ENCODE data around the gene PSG2.
"Not testable (repeated sequence)": the region's sequence is repeated elsewhere in the genome, so short reads cannot be mapped to it uniquely, and the experiment has no call there.

The PSG2 gene

GRCh38 chr19:43077881-43078280 lies 4.6 kb downstream of the PSG2 start:
- not testable (repeated sequence) for DNase-seq (ENCODE audit: low spot score)

DNA sequence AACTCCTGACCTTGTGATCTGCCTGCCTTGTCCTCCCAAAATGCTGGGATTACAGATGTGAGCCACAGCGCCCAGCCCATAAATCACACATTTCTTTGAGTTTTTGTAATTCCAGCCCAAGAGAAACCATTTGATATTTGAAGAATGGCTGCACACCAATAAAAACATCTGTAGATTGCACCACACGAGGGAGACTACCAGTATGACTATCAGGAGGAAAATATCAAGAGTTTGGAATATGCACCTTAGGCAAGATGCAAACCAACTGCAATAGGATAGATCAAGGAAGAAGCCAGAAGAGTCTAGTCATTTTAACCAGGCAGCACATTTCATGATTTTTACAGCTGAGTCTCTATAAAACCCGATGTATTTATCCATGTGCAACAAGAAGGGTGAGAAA lies 20.1 kb downstream of the PSG2 start:
- DNase-seq (ENCODE audit: low spot score): not testable (repeated sequence)

DNA sequence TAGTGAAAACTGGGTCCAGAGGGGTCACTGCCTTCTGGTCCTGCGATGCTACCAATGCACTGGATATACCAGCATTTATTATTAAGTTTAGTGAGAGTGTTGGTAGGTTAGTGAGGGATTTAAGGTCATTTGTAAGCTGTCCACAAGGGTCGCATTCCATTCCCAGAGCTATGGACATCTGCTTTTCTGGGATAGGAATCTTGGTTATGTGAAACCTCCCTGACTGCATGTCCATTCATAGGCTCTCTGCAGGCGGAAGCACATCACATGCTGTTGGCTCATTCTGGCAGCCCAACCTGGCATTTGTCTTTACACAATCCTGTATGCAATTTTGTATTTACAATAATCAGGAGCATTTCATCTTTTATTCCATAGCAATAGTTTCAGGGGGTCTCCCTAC lies 21.2 kb downstream of the PSG2 start:
- not testable (repeated sequence) for DNase-seq (ENCODE audit: low spot score)

DNA sequence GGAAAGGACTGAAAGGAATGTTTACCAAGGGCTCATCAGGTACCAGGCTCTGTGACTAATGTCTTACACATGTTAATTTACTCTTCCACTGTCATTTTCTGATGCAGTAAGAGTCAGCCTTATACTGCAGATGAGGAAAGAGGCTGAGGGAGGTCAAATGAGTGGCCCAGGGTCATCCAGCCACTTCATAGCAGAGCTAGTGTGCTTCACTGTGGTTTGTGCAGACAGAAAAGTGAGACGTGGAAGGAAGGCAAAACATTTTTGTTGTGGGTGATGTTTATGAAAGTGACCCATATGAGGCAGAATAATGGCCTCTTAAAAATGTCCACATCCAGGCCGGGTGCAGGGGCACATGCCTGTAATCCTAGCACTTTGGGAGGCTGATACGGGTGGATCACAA lies 22.2 kb downstream of the PSG2 start:
- DNase-seq (ENCODE audit: low spot score): not testable (repeated sequence)

DNA sequence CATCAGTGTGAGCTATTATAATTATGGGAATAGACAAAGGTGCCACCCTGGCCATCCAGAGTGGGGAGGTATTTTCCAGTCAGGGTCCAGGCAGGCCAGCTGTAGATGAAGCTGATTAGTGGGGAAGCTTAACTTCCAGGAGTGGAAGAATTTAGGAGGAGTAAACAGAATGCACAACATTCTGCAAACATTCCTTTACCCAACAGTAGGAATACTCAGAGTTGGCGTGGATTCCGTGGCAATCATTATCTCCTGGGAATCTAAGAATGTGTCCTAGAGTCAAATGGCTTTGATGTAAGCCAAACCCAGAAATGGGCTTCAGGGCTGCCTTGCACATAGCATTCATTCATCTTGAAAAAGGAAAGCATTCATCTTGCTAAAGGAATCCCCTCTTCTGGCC lies 23.0 kb downstream of the PSG2 start:
- not testable (repeated sequence) for DNase-seq (ENCODE audit: low spot score)

GRCh38 chr19:43058440-43058839 lies 24.1 kb downstream of the PSG2 start:
- not testable (repeated sequence) for DNase-seq (ENCODE audit: low spot score)

DNA sequence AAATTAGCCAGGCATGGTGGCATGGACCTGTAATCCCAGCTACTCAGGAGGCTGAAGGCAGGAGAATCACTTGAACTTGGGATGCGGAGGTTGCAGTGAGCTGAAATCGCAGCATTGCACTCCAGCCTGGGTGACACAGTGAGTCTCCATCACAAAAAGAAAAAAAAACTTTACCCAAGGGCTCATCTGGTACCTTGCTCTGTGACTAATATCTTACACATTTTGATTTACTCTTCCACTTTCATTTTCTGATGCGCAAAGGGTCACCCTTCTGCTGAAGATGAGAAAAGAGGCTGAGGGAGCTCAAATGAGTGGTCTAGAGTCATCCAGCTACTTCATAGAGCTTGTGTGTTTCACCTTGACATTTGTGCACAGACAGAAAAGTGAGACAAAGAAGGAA lies 34.5 kb downstream of the PSG2 start:
- not testable (repeated sequence) for DNase-seq (ENCODE audit: low spot score)

DNA sequence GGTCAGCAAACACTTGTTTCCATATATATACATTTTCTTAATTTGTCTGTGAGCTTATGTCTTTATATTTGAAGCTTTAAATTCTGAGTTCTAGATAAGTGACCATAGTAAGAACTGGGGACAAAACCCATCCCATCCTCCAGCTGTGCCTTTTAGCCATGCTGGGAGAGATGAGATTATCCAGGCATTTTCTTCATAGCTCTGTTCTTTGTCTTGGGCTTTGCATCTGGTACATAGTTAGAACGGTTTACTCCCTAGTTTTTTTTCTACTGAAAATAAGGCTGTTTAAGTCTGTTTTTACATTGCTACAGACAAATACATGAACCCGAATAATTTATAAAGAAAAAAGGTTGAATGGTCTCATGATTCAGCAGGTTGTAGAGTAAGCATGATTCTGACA lies 35.9 kb downstream of the PSG2 start:
- not testable (repeated sequence) for DNase-seq (ENCODE audit: low spot score)

GRCh38 chr19:43043492-43044180 lies 38.9 kb downstream of the PSG2 start:
- DNase-seq (ENCODE audit: low spot score): not testable (repeated sequence)

- not testable (repeated sequence) for DNase-seq (ENCODE audit: low spot score)
Observed at GRCh38 chr19:43031645-43032044, 50.9 kb downstream of the PSG2 start.

- no peak for DNase-seq (ENCODE audit: low spot score)
Observed at GRCh38 chr19:43028866-43029265, 53.6 kb downstream of the PSG2 start.

- DNase-seq (ENCODE audit: low spot score): not testable (repeated sequence)
Observed at GRCh38 chr19:43027985-43028384, 54.5 kb downstream of the PSG2 start.

DNA sequence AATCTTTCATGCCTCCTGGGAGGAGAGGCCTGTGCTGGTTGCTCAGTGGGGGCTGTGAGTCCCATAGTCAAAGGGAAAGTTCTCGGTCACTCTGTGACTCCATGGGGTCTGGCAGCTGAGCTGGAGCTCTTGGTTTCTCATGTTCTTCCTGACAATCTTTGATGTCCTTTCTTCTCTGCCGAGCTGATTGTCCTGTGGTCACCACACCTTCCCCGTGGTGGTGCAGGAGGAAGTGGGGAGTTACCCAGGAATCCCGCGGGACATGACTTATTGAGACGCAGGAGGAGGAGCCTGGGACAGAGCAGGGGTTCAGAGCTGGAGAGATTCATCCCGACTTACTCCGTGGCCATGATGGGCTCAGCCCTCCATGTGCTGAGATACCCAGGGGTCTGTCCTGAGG lies 55.4 kb downstream of the PSG2 start:
- not testable (repeated sequence) for DNase-seq (ENCODE audit: low spot score)

- DNase-seq (ENCODE audit: low spot score): not testable (repeated sequence)
Observed at GRCh38 chr19:43026369-43026768, 56.1 kb downstream of the PSG2 start, which contains the start of gene PSG11. TSS of gene PSG11 (minus strand) at chr19:43026469. CDS start at chr19:43026372, 97 bp downstream.

DNA sequence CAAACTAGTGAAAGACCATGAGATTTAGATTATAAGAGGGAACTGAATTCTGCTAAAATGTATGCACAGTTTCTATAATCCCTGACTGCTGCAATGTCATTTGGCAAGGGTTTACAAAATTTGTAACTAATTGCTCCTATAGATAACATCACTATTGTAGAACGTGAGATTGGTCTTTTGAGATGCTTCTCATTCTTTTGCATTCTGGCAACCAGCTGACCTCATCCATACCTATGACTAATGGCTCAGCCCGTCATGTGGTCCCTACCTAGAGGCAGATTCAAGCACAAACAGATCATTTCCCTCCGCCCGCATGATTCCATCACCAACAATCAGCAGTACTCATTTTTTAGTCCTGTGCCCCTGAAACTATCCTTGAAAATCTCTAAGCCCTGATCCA lies 60.4 kb downstream of the PSG2 start:
- DNase-seq (ENCODE audit: low spot score): not testable (repeated sequence)

DNA sequence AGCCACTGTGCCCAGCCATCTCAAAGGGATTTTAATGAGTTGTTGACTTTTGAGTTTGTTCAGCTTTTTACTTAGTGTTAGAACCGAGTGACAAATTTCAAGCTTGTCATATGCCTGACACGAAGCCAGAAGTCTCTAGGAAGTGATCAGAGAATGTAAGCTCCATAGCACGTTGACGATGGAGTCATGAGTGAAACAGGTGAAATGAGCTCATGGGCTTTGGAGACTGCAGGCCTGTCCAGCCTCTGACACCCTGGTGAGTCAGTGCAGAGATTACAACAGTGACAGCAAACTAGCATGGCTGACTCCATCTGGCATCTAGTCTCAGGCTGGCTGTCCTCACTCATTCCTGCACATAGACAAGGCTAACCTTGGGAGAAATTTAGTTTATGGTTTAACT lies 60.9 kb downstream of the PSG2 start:
- DNase-seq (ENCODE audit: low spot score): not testable (repeated sequence)

DNA sequence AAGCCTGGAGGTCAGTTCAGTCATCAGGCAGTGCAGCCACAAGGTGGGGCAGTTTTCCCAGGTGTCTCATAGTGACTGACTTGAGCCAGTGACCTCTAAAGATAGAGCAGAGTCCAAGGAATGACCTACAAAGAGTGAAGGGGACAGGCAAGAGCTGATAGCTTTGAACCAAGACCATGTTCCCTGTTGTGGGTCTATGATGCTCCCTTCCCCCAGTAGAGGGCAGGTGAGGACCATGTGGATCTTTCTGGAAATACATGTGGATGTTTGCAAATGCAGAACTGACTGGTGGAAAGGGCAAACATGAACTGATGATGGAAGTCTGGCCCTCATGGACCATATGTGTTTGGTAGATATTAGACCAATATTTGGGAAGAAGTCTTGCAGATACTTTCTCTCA lies 62.9 kb downstream of the PSG2 start:
- not testable (repeated sequence) for DNase-seq (ENCODE audit: low spot score)

All from CD4-positive, alpha-beta T cell treated with Interleukin-2 at 100 ng/mL for 4 hours (primary cell).